BE2C (cell line): ENCODE data around the gene MRPL38.
A peak's percentile ranks its signal among the peaks of the same experiment; 100 is the strongest.

Experiments
- DNase-seq: peaks from one replicate; pipeline ENCODE4 v3.0.0-alpha.2; 2020
- H3K27me3 ChIP-seq: fragments of 250-450 bp; sonication (Bioruptor Pico); 2 replicates; pipeline ENCODE4 v1.5.1; 2020; ENCODE audit warnings: mild to moderate bottlenecking
- H3K36me3 ChIP-seq: fragments of 250-450 bp; sonication (Bioruptor Pico); 2 replicates; pipeline ENCODE4 v1.5.1; 2020; ENCODE audit warnings: mild to moderate bottlenecking
- H3K4me1 ChIP-seq: fragments of 250-450 bp; sonication (Bioruptor Pico); 2 replicates; pipeline ENCODE4 v1.5.1; 2020
- H3K4me3 ChIP-seq: 2 replicates; pipeline ENCODE4 v1.5.1; 2011; ENCODE audit warnings: low read depth, low read length
- H3K9me3 ChIP-seq: fragments of 250-450 bp; sonication (Bioruptor Pico); 2 replicates; pipeline ENCODE4 v1.5.1; 2020
- CTCF ChIP-seq: IDR thresholded peaks from 2 replicates; pipeline ENCODE4 v1.5.1; 2012; ENCODE audit warnings: mild to moderate bottlenecking, low read depth, low read length

MRPL38 gene

GRCh38 chr17:75885431-75885830, 19.3 kb downstream of the MRPL38 start:
- no peak for DNase-seq
- Histone ChIP-seq H3K4me3 (no peak overlapping the region), H3K4me1 (0 out of 2 replicates have a peak, but pooled peaks cover 3% of the 10 kb centered on the region), H3K27me3 (no peaks in the 10 kb centered on the region), H3K36me3 (no peaks in the 10 kb centered on the region; the same call in 1 of the 2 replicates), H3K9me3 (no peaks in the 10 kb centered on the region)
- TF ChIP-seq CTCF = no peak

GRCh38 chr17:75881678-75882454, 22.8 kb downstream of the MRPL38 start:
- no peak for TF ChIP-seq CTCF
- Histone ChIP-seq H3K36me3 (no peaks in the 10 kb centered on the region), H3K4me1 (peaks cover 4% of the 10 kb centered on the region), H3K4me3 (no peak overlapping the region), H3K9me3 (no peaks in the 10 kb centered on the region), H3K27me3 (peaks cover 15% of the 10 kb centered on the region)
- no peak for DNase-seq

GRCh38 chr17:75880266-75880665, 24.4 kb downstream of the MRPL38 start:
- H3K9me3 ChIP-seq = no peaks in the 10 kb centered on the region
- peaks cover 15% of the 10 kb centered on the region for H3K27me3 ChIP-seq
- TF ChIP-seq CTCF = no peak
- H3K4me3 ChIP-seq = no peak overlapping the region
- no peaks in the 10 kb centered on the region for H3K36me3 ChIP-seq
- DNase-seq = no peak
- H3K4me1 ChIP-seq = peaks cover 9% of the 10 kb centered on the region

GRCh38 chr17:75878174-75878998, 26.3 kb downstream of the MRPL38 start, which contains the start of gene TRIM47:
TSS of gene TRIM47 (minus strand) at chr17:75878581. CDS start at chr17:75878548, 33 bp downstream.
- DNase-seq = no peak
- Histone ChIP-seq H3K4me3 (peak within 1 kb of the TSS; percentile 72), H3K27me3 (peaks cover 15% of the 10 kb centered on the region), H3K9me3 (no peaks in the 10 kb centered on the region), H3K36me3 (no peaks in the 10 kb centered on the region), H3K4me1 (peaks cover 9% of the 10 kb centered on the region)
- no peak for TF ChIP-seq CTCF

- peak; percentile 86 for DNase-seq
- Histone ChIP-seq H3K4me3 (peak overlapping the region; percentile 72), H3K27me3 (peaks cover 15% of the 10 kb centered on the region), H3K9me3 (no peaks in the 10 kb centered on the region), H3K36me3 (no peaks in the 10 kb centered on the region), H3K4me1 (peaks cover 9% of the 10 kb centered on the region)
- peak; percentile 33 for TF ChIP-seq CTCF
These were observed 26.9 kb downstream of the MRPL38 start for GRCh38 chr17:75877752-75878173.
